NCI-H1048 (cell line): ENCODE data around the gene TMEM131.
A peak's percentile ranks its signal among the peaks of the same experiment; 100 is the strongest.

Experiments used
- DNase-seq: peaks from one replicate; lab custom pipeline; 2025; lab: John Stamatoyannopoulos, UW

Gene TMEM131

GRCh38 chr2:97991081-97991856, 4.5 kb downstream of the TMEM131 start:
- DNase-seq, result no peak

GRCh38 chr2:97988722-97989121, 7.0 kb downstream of the TMEM131 start:
- DNase-seq, result no peak

- no peak for DNase-seq
These were observed 9.8 kb downstream of the TMEM131 start for GRCh38 chr2:97985998-97986397.

GRCh38 chr2:97983698-97984097, 12.1 kb downstream of the TMEM131 start:
- DNase-seq, result no peak

- no peak for DNase-seq
These were observed 12.6 kb downstream of the TMEM131 start for GRCh38 chr2:97983134-97983533.

- no peak for DNase-seq
These were observed 13.1 kb downstream of the TMEM131 start for GRCh38 chr2:97982621-97983020.

GRCh38 chr2:97981961-97982360, 13.8 kb downstream of the TMEM131 start:
- no peak for DNase-seq

GRCh38 chr2:97979904-97980303, 15.8 kb downstream of the TMEM131 start:
- no peak for DNase-seq

GRCh38 chr2:97974471-97974870, 21.3 kb downstream of the TMEM131 start:
- no peak for DNase-seq

- no peak for DNase-seq
These were observed 25.3 kb downstream of the TMEM131 start for GRCh38 chr2:97970293-97971060.

GRCh38 chr2:97969081-97970067, 26.4 kb downstream of the TMEM131 start:
- no peak for DNase-seq

- no peak for DNase-seq
These were observed 27.7 kb downstream of the TMEM131 start for GRCh38 chr2:97967931-97968627.

GRCh38 chr2:97967216-97967592, 28.5 kb downstream of the TMEM131 start:
- DNase-seq, result no peak

- DNase-seq, result no peak
These were observed 29.1 kb downstream of the TMEM131 start for GRCh38 chr2:97966545-97967215.

- no peak for DNase-seq
These were observed 30.6 kb downstream of the TMEM131 start for GRCh38 chr2:97965116-97965515.

- DNase-seq, result no peak
These were observed 31.9 kb downstream of the TMEM131 start for GRCh38 chr2:97963880-97964279.

- DNase-seq, result no peak
These were observed 32.7 kb downstream of the TMEM131 start for GRCh38 chr2:97963079-97963406.

- peak; percentile 24 for DNase-seq
These were observed 34.2 kb downstream of the TMEM131 start for GRCh38 chr2:97961534-97961933.

- no peak for DNase-seq
These were observed 37.6 kb downstream of the TMEM131 start for GRCh38 chr2:97958184-97958583.

GRCh38 chr2:97957432-97958183, 38.1 kb downstream of the TMEM131 start:
- no peak for DNase-seq
